ENCODE results near the gene LRPPRC. TPM values are rescaled to one million over a fixed set of nuclear protein-coding genes. Genes with fewer than 3 reads are reported as not detected.

LRPPRC gene
- total RNA-seq, 1 donor: 57.2 TPM

DNA sequence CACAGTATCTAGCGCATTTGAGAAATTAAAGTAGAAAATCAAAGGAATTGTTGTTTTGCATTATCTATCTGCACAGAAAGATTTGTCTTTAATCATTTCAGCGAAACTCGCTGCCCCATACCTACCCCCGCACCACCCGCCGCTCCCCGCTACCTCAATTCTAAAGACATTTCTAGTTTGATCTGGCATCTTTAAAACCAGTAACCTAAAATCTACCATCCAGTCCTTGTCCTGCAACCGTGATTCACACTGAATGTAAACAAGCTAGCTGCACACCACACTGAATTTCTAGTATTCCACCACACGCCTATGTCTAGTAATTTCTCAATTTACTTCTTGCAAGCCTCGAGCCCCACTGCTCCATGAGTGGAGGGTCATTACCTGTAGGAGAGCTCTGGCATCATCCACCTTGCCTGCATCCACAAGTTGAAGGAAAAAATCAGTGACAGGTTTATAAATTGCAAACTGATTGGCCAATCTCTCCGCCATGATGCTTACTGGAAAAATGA, 96.9 kb downstream of the LRPPRC start:
- no peak for DNase-seq (ENCODE audit: insufficient read length, low spot score, missing footprints)
- H3K9me3 ChIP-seq (ENCODE audit: low read depth, low read length): no peaks in the 10 kb centered on the region
- H3K27ac ChIP-seq (ENCODE audit: low read depth, low read length): no peak overlapping the region
- H2AFZ ChIP-seq (ENCODE audit: low read length): no peak overlapping the region
- no peak overlapping the region for H3K4me2 ChIP-seq (ENCODE audit: insufficient read depth, low read length)
- no peaks in the 10 kb centered on the region for H4K20me1 ChIP-seq (ENCODE audit: insufficient read depth, low read length)
- peaks cover 33% of the 10 kb centered on the region for H3K36me3 ChIP-seq (ENCODE audit: insufficient read depth, low read length)
- no peaks in the 10 kb centered on the region for H3K27me3 ChIP-seq (ENCODE audit: insufficient read depth, low read length)
- peaks cover 2% of the 10 kb centered on the region for H3K79me2 ChIP-seq (ENCODE audit: insufficient read depth, low read length)
- H3K4me1 ChIP-seq (ENCODE audit: insufficient read depth, low read length): no peaks in the 10 kb centered on the region
- TF ChIP-seq, protein P1, sequence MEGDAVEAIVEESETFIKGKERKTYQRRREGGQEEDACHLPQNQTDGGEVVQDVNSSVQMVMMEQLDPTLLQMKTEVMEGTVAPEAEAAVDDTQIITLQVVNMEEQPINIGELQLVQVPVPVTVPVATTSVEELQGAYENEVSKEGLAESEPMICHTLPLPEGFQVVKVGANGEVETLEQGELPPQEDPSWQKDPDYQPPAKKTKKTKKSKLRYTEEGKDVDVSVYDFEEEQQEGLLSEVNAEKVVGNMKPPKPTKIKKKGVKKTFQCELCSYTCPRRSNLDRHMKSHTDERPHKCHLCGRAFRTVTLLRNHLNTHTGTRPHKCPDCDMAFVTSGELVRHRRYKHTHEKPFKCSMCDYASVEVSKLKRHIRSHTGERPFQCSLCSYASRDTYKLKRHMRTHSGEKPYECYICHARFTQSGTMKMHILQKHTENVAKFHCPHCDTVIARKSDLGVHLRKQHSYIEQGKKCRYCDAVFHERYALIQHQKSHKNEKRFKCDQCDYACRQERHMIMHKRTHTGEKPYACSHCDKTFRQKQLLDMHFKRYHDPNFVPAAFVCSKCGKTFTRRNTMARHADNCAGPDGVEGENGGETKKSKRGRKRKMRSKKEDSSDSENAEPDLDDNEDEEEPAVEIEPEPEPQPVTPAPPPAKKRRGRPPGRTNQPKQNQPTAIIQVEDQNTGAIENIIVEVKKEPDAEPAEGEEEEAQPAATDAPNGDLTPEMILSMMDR (IDR thresholded peaks at IDR 0.05; ENCODE audit: extremely low read depth, low read depth, low read length): no peak
- H3K4me3 ChIP-seq (ENCODE audit: insufficient read depth, low read length): no peak overlapping the region

DNA sequence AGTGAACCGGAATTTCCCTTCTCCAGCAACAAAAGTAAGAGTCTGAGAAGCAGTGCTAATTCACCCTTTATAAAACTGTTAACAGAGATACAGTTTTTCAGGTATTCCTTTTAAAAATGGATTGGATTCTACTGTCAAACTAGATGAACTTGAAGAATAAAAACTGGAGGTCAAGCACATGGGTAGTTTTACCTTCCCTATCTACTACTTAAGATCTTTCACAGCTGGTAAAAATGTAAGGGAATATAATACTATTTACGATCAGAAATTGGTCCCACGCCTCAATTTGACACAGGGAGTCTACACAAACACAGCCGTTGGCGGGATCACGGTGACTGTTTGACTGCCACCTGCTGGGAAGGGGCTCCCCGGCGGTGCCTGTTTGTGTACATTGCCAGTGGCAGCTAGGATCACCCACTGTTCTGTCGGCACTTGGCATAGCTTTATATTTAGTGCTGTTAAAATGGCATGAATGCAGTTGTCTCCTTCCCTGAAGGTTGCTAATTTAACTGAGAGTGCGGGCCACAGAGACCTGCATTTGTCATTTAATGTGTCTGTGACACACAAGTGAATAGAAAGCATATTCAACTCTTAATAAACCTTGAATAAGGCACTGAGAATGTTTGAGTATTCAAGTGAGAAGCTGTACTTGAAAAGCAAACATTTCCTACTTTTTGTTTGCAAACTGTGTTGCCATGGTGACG, 97.5 kb downstream of the LRPPRC start:
- DNase-seq (ENCODE audit: insufficient read length, low spot score, missing footprints): no peak
- H3K27ac ChIP-seq (ENCODE audit: low read depth, low read length): no peak overlapping the region
- TF ChIP-seq, protein P1 (IDR thresholded peaks at IDR 0.05; ENCODE audit: extremely low read depth, low read depth, low read length): no peak

DNA sequence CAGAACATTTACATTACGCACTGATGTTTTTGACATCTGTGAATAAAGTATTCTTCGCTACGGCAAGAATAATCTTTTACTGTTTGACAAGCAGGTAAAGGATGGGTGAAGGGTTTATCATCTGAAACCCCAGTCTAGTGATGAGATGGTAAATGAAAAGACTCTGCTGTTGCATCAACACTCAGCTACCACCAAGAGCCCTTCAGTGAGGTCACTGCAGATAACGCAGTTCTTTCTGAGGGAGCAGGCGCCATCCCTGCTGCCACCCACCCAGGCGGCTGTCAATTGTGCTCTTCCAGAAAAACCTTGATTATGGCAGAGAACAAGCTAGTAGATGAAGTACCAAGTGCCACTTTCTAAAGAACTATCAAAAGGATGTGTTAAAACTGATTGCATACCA, 98.3 kb downstream of the LRPPRC start:
- no peak overlapping the region for H3K27ac ChIP-seq (ENCODE audit: low read depth, low read length)
- no peak overlapping the region for H2AFZ ChIP-seq (ENCODE audit: low read length)
- no peaks in the 10 kb centered on the region for H4K20me1 ChIP-seq (ENCODE audit: insufficient read depth, low read length)
- H3K9me3 ChIP-seq (ENCODE audit: low read depth, low read length): no peaks in the 10 kb centered on the region
- no peak overlapping the region for H3K4me2 ChIP-seq (ENCODE audit: insufficient read depth, low read length)
- H3K36me3 ChIP-seq (ENCODE audit: insufficient read depth, low read length): peaks cover 42% of the 10 kb centered on the region
- H3K4me1 ChIP-seq (ENCODE audit: insufficient read depth, low read length): no peaks in the 10 kb centered on the region
- H3K4me3 ChIP-seq (ENCODE audit: insufficient read depth, low read length): no peak overlapping the region
- TF ChIP-seq, protein P1 (IDR thresholded peaks at IDR 0.05; ENCODE audit: extremely low read depth, low read depth, low read length): no peak
- H3K79me2 ChIP-seq (ENCODE audit: insufficient read depth, low read length): peaks cover 2% of the 10 kb centered on the region
- no peak for DNase-seq (ENCODE audit: insufficient read length, low spot score, missing footprints)
- no peaks in the 10 kb centered on the region for H3K27me3 ChIP-seq (ENCODE audit: insufficient read depth, low read length)

More for the DNA sequence above, 97.5 kb downstream of the LRPPRC start:
- Histone ChIP-seq H3K36me3 (ENCODE audit: insufficient read depth, low read length) (peaks cover 34% of the 10 kb centered on the region), H3K4me1 (ENCODE audit: insufficient read depth, low read length) (no peaks in the 10 kb centered on the region), H3K4me2 (ENCODE audit: insufficient read depth, low read length) (no peak overlapping the region), H2AFZ (ENCODE audit: low read length) (no peak overlapping the region), H4K20me1 (ENCODE audit: insufficient read depth, low read length) (no peaks in the 10 kb centered on the region), H3K9me3 (ENCODE audit: low read depth, low read length) (no peaks in the 10 kb centered on the region), H3K4me3 (ENCODE audit: insufficient read depth, low read length) (no peak overlapping the region), H3K27me3 (ENCODE audit: insufficient read depth, low read length) (no peaks in the 10 kb centered on the region), H3K79me2 (ENCODE audit: insufficient read depth, low read length) (peaks cover 2% of the 10 kb centered on the region)

DNA sequence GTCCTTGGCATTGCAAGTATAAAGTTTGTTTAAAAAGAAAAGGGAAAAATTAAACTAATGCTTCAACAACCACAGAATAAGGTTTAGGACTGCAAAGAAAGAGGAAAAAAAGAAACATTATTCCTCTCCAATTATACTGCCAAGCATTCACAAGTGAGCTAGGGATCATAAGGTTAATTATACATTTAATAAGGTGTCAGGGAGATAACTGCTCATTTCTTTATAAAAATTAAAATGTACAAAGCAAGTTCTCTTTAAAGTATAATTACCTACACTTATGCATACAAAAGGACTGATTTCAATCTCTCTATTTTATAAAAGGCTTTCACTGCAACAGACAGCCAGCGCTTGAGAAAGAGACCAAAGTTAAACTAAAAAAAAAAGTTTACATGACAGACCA, 98.9 kb downstream of the LRPPRC start:
- no peaks in the 10 kb centered on the region for H4K20me1 ChIP-seq (ENCODE audit: insufficient read depth, low read length)
- TF ChIP-seq, protein P1 (IDR thresholded peaks at IDR 0.05; ENCODE audit: extremely low read depth, low read depth, low read length): no peak
- no peak overlapping the region for H2AFZ ChIP-seq (ENCODE audit: low read length)
- H3K79me2 ChIP-seq (ENCODE audit: insufficient read depth, low read length): peaks cover 2% of the 10 kb centered on the region
- H3K27ac ChIP-seq (ENCODE audit: low read depth, low read length): no peak overlapping the region
- DNase-seq (ENCODE audit: insufficient read length, low spot score, missing footprints): no peak
- no peak overlapping the region for H3K4me3 ChIP-seq (ENCODE audit: insufficient read depth, low read length)
- H3K27me3 ChIP-seq (ENCODE audit: insufficient read depth, low read length): no peaks in the 10 kb centered on the region
- no peak overlapping the region for H3K4me2 ChIP-seq (ENCODE audit: insufficient read depth, low read length)
- H3K36me3 ChIP-seq (ENCODE audit: insufficient read depth, low read length): peaks cover 40% of the 10 kb centered on the region
- no peaks in the 10 kb centered on the region for H3K9me3 ChIP-seq (ENCODE audit: low read depth, low read length)
- no peaks in the 10 kb centered on the region for H3K4me1 ChIP-seq (ENCODE audit: insufficient read depth, low read length)

Data from osteoblast (primary cell).